ENCODE measurements around the gene CTSZ. TPM values are rescaled to one million over a fixed set of nuclear protein-coding genes. Genes with fewer than 3 reads are reported as not detected.
"Not testable (repeated sequence)": the region's sequence is repeated elsewhere in the genome, so short reads cannot be mapped to it uniquely, and the experiment has no call there.

CTSZ gene
- total RNA-seq, 4 donors from 2014 or later, result 83.5 to 145 (median 105) TPM

DNA sequence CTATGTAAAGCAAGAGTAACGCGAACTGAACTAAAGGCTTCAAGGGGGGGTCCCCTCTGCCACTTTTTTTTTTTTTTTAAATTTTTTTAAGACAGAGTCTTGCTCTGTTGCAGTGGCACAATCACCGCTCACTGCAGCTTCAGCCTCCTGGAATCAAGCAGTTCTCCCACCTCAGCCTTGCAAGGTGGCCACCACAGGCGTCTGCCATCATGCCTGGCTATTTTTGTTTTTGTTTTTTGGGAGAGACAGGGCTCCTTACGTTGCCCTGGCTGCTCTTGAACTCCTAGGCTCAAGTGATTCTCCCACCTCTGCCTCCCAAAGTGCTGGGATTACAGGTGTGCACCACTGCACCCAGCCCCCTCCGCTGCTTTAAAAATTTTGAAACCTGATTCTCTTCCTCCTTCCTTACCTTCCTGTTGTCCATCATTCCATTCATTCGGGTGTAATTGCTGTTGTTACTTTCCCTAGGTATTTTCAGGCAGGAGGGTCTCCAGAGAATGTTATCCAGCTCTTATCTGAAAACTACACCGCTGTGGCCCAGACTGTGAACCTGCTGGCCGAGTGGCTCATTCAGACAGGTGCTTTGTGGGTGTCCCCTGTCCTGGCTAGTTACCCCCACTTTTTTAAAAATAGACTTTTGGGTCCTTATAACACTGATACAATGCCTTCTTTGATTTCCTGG is 20.6 kb downstream of the CTSZ start:
- Histone ChIP-seq H3K9me3 (no peaks in the 10 kb centered on the region), H3K4me1 (peaks cover 0 to 39% (median 24%) of the 10 kb centered on the region in 4 donors), H3K27me3 (no peaks in the 10 kb centered on the region), H3K27ac (no peak overlapping the region), H3K36me3 (peaks cover 0 to 54% (median 36%) of the 10 kb centered on the region in 3 donors), H3K4me3 (no peak overlapping the region)
- DNase-seq (ENCODE audit: low spot score in 2 of 2), result peak in 1 of 2 donors; percentile 3
- TF ChIP-seq EP300 (IDR thresholded peaks at IDR 0.05), result no peak
- TF ChIP-seq POLR2A (IDR thresholded peaks at IDR 0.05), result no peak
- TF ChIP-seq, protein P1, sequence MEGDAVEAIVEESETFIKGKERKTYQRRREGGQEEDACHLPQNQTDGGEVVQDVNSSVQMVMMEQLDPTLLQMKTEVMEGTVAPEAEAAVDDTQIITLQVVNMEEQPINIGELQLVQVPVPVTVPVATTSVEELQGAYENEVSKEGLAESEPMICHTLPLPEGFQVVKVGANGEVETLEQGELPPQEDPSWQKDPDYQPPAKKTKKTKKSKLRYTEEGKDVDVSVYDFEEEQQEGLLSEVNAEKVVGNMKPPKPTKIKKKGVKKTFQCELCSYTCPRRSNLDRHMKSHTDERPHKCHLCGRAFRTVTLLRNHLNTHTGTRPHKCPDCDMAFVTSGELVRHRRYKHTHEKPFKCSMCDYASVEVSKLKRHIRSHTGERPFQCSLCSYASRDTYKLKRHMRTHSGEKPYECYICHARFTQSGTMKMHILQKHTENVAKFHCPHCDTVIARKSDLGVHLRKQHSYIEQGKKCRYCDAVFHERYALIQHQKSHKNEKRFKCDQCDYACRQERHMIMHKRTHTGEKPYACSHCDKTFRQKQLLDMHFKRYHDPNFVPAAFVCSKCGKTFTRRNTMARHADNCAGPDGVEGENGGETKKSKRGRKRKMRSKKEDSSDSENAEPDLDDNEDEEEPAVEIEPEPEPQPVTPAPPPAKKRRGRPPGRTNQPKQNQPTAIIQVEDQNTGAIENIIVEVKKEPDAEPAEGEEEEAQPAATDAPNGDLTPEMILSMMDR (IDR thresholded peaks at IDR 0.05), result no peak
- WGBS, 2 donors, result 85 to 86% methylated on average over 9 of the region's 9 CpGs

DNA sequence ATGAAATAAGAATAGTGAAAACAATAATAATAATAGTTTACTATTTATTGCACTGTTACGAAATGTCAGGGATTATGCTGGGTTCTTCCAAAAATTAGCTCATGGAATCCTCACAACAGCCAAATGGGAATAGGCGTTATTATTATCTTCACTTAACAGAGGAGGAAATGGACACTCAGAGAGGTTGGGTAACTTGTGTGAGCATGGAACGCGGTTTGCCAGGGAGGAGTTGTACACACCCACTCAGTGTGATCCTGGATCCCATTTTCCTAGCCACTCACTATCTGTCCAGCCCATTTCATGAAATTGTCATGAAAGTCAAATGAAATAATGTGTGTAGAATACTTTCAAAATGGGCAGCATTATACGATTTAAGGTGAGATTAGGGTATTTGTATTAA is 21.4 kb downstream of the CTSZ start:
- peak in 1 of 2 donors; percentile 14 for DNase-seq (ENCODE audit: low spot score in 2 of 2)
- H3K36me3 ChIP-seq, result peaks cover 0 to 46% (median 28%) of the 10 kb centered on the region in 3 donors
- H3K9me3 ChIP-seq, result no peaks in the 10 kb centered on the region
- H3K4me1 ChIP-seq, result peaks cover 0 to 41% (median 24%) of the 10 kb centered on the region in 4 donors
- no peak overlapping the region for H3K4me3 ChIP-seq
- H3K27ac ChIP-seq, result no peak overlapping the region
- 71 to 75% methylated on average over 5 of the region's 5 CpGs for WGBS, 2 donors
- no peaks in the 10 kb centered on the region for H3K27me3 ChIP-seq
- TF ChIP-seq, protein P1 (IDR thresholded peaks at IDR 0.05), result no peak
- no peak for TF ChIP-seq EP300 (IDR thresholded peaks at IDR 0.05)
- no peak for TF ChIP-seq POLR2A (IDR thresholded peaks at IDR 0.05)

DNA sequence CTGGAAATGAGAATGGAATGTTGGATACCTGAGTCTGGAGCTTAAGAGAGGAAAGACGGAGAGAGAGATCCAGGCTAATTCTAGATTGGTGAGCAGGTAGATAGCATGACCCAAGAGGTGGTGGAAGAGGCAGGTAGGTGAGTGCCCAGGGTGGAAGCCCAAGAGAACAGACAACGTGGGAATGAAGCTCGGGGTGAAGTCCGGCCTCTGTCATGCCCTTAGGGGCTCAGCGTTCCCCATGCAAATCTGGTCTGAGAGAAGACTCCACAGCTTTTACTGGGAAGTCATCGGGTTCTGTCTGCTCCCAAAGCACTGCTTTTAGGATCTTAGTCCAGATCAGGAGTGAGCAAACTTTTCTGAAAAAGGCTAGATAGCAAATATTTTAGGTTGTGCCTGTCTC is 22.4 kb downstream of the CTSZ start:
- peak overlapping the region in 2 of 4 donors; percentile 2 to 9 for H3K27ac ChIP-seq
- WGBS, 2 donors, result 72 to 75% methylated on average over 6 of the region's 6 CpGs
- H3K27me3 ChIP-seq, result no peaks in the 10 kb centered on the region
- no peak overlapping the region for H3K4me3 ChIP-seq
- DNase-seq (ENCODE audit: low spot score in 2 of 2), result peak in 1 of 2 donors; percentile 1
- TF ChIP-seq POLR2A (IDR thresholded peaks at IDR 0.05), result no peak
- TF ChIP-seq, protein P1 (IDR thresholded peaks at IDR 0.05), result no peak
- no peak for TF ChIP-seq EP300 (IDR thresholded peaks at IDR 0.05)
- no peaks in the 10 kb centered on the region for H3K9me3 ChIP-seq
- H3K36me3 ChIP-seq, result peaks cover 0 to 36% (median 21%) of the 10 kb centered on the region in 3 donors
- H3K4me1 ChIP-seq, result peaks cover 0 to 45% (median 24%) of the 10 kb centered on the region in 4 donors

DNA sequence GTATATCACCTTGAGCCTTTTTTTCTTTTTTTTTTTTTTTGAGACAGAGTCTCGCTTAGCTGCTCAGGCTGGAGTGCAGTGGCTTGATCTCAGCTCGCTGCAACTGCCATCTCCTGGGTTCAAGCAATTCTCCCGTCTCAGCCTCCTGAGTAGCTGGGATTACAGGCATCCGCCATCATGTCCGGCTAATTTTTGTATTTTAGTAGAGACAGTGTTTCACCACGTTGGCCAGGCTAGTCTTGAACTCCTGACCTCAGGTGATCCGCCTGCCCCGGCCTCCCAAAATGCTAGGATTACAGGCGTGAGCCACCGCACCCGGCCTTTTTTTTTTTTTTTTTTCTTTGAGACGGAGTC is 24.0 kb downstream of the CTSZ start:
- not testable (repeated sequence) for H3K9me3 ChIP-seq; H3K27me3 ChIP-seq; H3K4me3 ChIP-seq; DNase-seq (ENCODE audit: low spot score in 2 of 2); H3K27ac ChIP-seq
- peaks cover 0 to 20% (median 5%) of the 10 kb centered on the region in 3 donors for H3K36me3 ChIP-seq
- 89 to 90% methylated on average over 12 of the region's 12 CpGs for WGBS, 2 donors
- H3K4me1 ChIP-seq, result peaks cover 0 to 45% (median 24%) of the 10 kb centered on the region in 4 donors

DNA sequence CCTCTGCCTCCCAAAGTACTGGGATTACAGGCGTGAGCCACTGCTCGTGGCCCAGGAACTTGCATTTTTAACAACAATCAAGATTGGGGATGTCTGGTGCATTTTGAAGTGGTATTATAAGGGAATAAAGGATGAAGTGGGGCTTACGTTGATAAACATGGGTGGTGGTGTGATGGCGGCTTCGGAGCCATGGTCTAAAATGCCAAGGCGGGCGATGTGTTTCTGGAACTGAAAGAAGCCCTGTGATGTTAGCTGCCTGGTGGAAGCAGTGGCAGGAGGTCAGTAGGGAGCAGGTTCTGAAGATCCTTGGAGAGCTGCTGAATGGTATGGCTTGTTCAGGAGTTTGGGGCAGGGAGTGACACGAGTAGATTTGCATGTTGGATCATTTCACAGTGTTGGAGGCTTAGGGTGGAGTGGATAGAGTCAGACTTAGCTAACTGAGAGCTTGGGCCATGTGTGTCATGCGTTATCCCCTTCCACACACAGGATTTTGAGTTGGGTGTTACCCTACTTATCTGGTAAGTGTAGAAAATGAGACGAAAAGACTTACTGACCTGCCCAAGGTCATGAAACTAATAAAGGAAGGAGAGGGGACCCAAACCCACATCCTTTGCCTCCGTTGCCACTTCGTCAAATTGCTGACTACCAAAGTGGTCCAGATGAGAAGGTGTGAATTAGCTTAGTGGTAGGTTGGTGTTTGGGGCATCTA is 24.5 kb downstream of the CTSZ start:
- H3K4me3 ChIP-seq, result peak overlapping the region in 3 of 4 donors; percentile 58 to 89 (median 63)
- peaks cover 0 to 15% (median under 1%) of the 10 kb centered on the region in 3 donors for H3K36me3 ChIP-seq
- peaks cover 0 to 45% (median 24%) of the 10 kb centered on the region in 4 donors for H3K4me1 ChIP-seq
- H3K27me3 ChIP-seq, result no peaks in the 10 kb centered on the region
- 79 to 89% methylated on average over 12 of the region's 12 CpGs for WGBS, 2 donors
- DNase-seq (ENCODE audit: low spot score in 2 of 2), result no peak
- TF ChIP-seq POLR2A (IDR thresholded peaks at IDR 0.05), result no peak
- no peak for TF ChIP-seq EP300 (IDR thresholded peaks at IDR 0.05)
- TF ChIP-seq, protein P1 (IDR thresholded peaks at IDR 0.05), result no peak
- no peak overlapping the region for H3K27ac ChIP-seq
- H3K9me3 ChIP-seq, result no peaks in the 10 kb centered on the region
